MCF 10A (cell line): Measurements from ENCODE around the gene ZSWIM4. TPM values are rescaled to one million over a fixed set of nuclear protein-coding genes. Genes with fewer than 3 reads are reported as not detected.
A peak's percentile ranks its signal among the peaks of the same experiment; 100 is the strongest.

Experiments used
- BruUV-seq: library from RNA; stranded (reverse); fragments of 400-500 nt; replicated peaks from 2 replicates; lab custom pipeline; 2021; lab: Mats Ljungman, UMichigan
- CTCF ChIA-PET: fragments of 300-600 bp; sonication (Branson Sonifier 250); formaldehyde crosslinking; extraction: SDS; loops from one replicate; lab custom pipeline; 2021; ENCODE audit warnings: antibody characterized with exemption, inconsistent platforms; lab: Yijun Ruan, JAX
- POLR2A ChIA-PET: fragments of 300-600, 350-650 bp; sonication (Branson Sonifier 250); formaldehyde crosslinking; extraction: SDS; loops from one replicate; lab custom pipeline; 2020; ENCODE audit warnings: antibody characterized with exemption, inconsistent platforms; lab: Yijun Ruan, JAX
- DNase-seq: peaks from one replicate; pipeline ENCODE4 v3.0.0-alpha.2; 2018; ENCODE audit not compliant: unreplicated experiment
- H3K27ac Mint-ChIP-seq: one replicate; pipeline ENCODE4 v1.8.0; 2022; ENCODE audit warnings: mild to moderate bottlenecking, low read depth, mixed read lengths; ENCODE audit not compliant: unreplicated experiment
- H3K27me3 Mint-ChIP-seq: one replicate; pipeline ENCODE4 v1.8.0; 2022; ENCODE audit warnings: mixed read lengths; ENCODE audit not compliant: insufficient read depth, unreplicated experiment
- H3K36me3 Mint-ChIP-seq: one replicate; pipeline ENCODE4 v1.8.0; 2022; ENCODE audit warnings: mild to moderate bottlenecking, moderate library complexity, mixed read lengths; ENCODE audit not compliant: insufficient read depth, unreplicated experiment
- H3K4me1 Mint-ChIP-seq: one replicate; pipeline ENCODE4 v1.8.0; 2022; ENCODE audit warnings: mixed read lengths; ENCODE audit not compliant: insufficient read depth, unreplicated experiment
- H3K4me3 Mint-ChIP-seq: one replicate; pipeline ENCODE4 v1.8.0; 2022; ENCODE audit warnings: mild to moderate bottlenecking, moderate library complexity, mixed read lengths; ENCODE audit not compliant: unreplicated experiment
- H3K9me3 Mint-ChIP-seq: one replicate; pipeline ENCODE4 v1.8.0; 2022; ENCODE audit warnings: mixed read lengths; ENCODE audit not compliant: unreplicated experiment
- CTCF ChIP-seq: fragments of 200-600 bp; IDR thresholded peaks from one replicate; pipeline ENCODE4 v1.8.0; 2022; ENCODE audit warnings: antibody characterized with exemption, mild to moderate bottlenecking; ENCODE audit not compliant: unreplicated experiment
- intact Hi-C: fragments of 100-400 bp; cut with micrococcal nuclease; formaldehyde crosslinking; loops from 2 replicates; pipeline ENCODE4 v1.14.1; 2022
- total RNA-seq: library from RNA; stranded (reverse); gene quantifications from 2 replicates; pipeline ENCODE4 v1.2.3, GENCODE V29; 2022

The ZSWIM4 gene
- total RNA-seq, 1 experiment from 2014 or later, result 9.4 TPM

DNA sequence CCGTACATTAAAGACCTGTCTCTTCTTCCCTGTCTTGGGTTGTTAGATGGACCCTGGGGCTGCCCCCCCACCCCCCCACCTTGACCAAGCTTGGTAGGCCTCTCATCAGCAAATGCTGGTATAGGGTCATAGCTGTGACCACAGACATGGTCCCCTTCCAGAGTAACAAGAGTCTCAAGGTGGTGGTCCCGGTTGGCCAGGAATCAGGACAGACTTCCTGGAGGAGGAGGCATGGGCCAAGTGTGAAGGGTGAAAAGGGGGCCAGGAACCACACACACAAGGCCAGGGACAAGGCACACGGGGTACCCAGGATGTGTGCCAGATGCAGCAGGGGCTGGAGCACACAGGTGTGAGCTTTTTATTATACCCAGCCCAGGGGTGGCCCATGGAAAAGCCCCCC lies 32.0 kb upstream of the ZSWIM4 start:
- H3K4me1 Mint-ChIP-seq, result peaks cover 17% of the 10 kb centered on the region
- CTCF ChIA-PET, result no interaction called here
- POLR2A ChIA-PET, result interaction anchor here (0.7 to 4.8 kb wide), 4 partner anchors 11 to 237 kb away, joined by 3 to 51 read pairs (median 26); partner anchors contain the start of gene C19orf53
- DNase-seq, result no peak
- no peak for TF ChIP-seq CTCF
- H3K4me3 Mint-ChIP-seq, result peak overlapping the region; percentile 81
- intact Hi-C loops, result no loop called here
- H3K9me3 Mint-ChIP-seq, result no peaks in the 10 kb centered on the region
- H3K27me3 Mint-ChIP-seq, result no peaks in the 10 kb centered on the region
- H3K27ac Mint-ChIP-seq, result no peak overlapping the region
- H3K36me3 Mint-ChIP-seq, result peaks cover 58% of the 10 kb centered on the region
- no TSS peak for BruUV-seq

- intact Hi-C loops, result no loop called here
- H3K27ac Mint-ChIP-seq, result peak within 1 kb of the TSS; percentile 81
- no peak for TF ChIP-seq CTCF
- H3K27me3 Mint-ChIP-seq, result no peaks in the 10 kb centered on the region
- TSS peak; percentile 88 for BruUV-seq
- H3K4me3 Mint-ChIP-seq, result peak within 1 kb of the TSS; percentile 81
- H3K9me3 Mint-ChIP-seq, result no peaks in the 10 kb centered on the region
- DNase-seq, result peak; percentile 69
- POLR2A ChIA-PET, result interaction anchor here (0.6 to 4.8 kb wide), 13 partner anchors 10 to 751 kb away, joined by 3 to 51 read pairs (median 4); partner anchors contain the start of gene C19orf53
- H3K4me1 Mint-ChIP-seq, result peaks cover 17% of the 10 kb centered on the region
- CTCF ChIA-PET, result interaction anchor here (0.7 kb wide), 1 partner anchor 531 kb away, joined by 4 read pairs; no protein-coding TSS in a partner anchor
- H3K36me3 Mint-ChIP-seq, result peaks cover 58% of the 10 kb centered on the region
Measured at GRCh38 chr19:13764101-13764807, 31.0 kb upstream of the ZSWIM4 start, which contains the start of gene MRI1. TSS of gene MRI1 (plus strand) at chr19:13764522. CDS start at chr19:13764589, 67 bp downstream.

- no TSS peak for BruUV-seq
- no peak for DNase-seq
- H3K4me1 Mint-ChIP-seq, result peaks cover 17% of the 10 kb centered on the region
- no peaks in the 10 kb centered on the region for H3K27me3 Mint-ChIP-seq
- CTCF ChIA-PET, result interaction anchor here (0.7 kb wide), 2 partner anchors 144 to 531 kb away, joined by 4 to 6 read pairs; no protein-coding TSS in a partner anchor
- peak overlapping the region; percentile 81 for H3K4me3 Mint-ChIP-seq
- no peak for TF ChIP-seq CTCF
- H3K27ac Mint-ChIP-seq, result peak overlapping the region; percentile 81
- H3K36me3 Mint-ChIP-seq, result peaks cover 54% of the 10 kb centered on the region
- H3K9me3 Mint-ChIP-seq, result no peaks in the 10 kb centered on the region
- intact Hi-C loops, result no loop called here
- POLR2A ChIA-PET, result interaction anchor here (0.7 to 4.8 kb wide), 17 partner anchors 9 to 1213 kb away, joined by 3 to 51 read pairs (median 4); partner anchors contain the start of gene C19orf53
Measured at GRCh38 chr19:13764821-13765394, 30.3 kb upstream of the ZSWIM4 start.
